NCI-H460 (cell line): ENCODE results near the gene ZNF157. TPM values are rescaled to one million over a fixed set of nuclear protein-coding genes. Genes with fewer than 3 reads are reported as not detected.
"Not testable (repeated sequence)": the region's sequence is repeated elsewhere in the genome, so short reads cannot be mapped to it uniquely, and the experiment has no call there.

Experiments
- DNase-seq: peaks from one replicate; pipeline ENCODE4 v3.0.0-alpha.2; 2016; ENCODE audit warnings: low read depth; ENCODE audit errors: extremely low read depth
- polyA plus RNA-seq: library from polyadenylated mRNA; depleted of rRNA; stranded (reverse); fragments of >200 nt; gene quantifications from 2 replicates; pipeline ENCODE4 v1.2.3, GENCODE V29; 2014; cell fraction: nucleus; rRNA removed
- total RNA-seq: library from RNA; depleted of rRNA; stranded (reverse); fragments of >200 nt; shearing (Covaris generic); gene quantifications from 2 replicates; pipeline ENCODE4 v1.2.3, GENCODE V29; 2014; rRNA removed

Gene ZNF157
- not detected in 2 replicates for total RNA-seq
- polyA plus RNA-seq: not detected in 2 replicates

DNA sequence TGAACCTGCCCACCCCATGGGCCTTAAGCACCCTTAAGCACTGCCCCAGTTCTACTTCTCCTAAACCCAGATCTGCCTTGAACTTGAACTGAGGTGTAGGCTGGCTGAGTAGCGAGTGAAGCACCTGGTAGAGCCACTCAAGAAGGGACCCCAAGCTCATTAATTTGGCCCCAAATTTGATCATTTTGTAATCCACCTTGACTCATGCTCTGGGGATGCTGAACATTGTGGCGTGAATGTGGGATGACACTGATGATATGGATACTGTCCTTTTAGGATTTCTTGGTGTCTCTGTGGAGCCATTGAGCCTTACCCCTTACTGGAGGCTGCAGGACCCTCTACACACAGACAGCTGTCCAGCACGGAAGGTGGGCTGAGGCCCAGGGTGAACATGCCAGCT lies at the start of gene ZNF157:
TSS of gene ZNF157 (plus strand) at position 301 of the 400 bp plus-strand sequence. CDS start at position 392, 91 bp downstream.
- no peak for DNase-seq

DNA sequence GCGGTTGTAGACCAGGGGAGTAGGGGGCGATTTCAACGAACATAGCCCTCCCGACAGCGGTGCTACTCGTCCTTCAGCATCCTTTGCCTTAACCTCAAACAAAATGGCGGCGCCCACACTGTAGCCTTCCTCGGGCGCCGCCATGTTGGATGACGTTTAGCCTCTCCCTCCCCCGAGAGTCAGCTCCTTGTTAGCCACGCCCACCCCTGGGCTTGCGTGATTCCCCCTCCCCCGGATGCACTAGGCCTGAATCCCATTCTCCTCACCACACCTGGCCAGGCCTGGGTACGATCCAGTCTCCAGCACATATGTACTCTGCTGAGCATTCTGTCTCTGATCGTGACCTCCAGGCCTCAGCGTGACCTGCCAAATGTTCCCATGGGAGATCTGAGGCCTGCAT lies 49.0 kb upstream of the ZNF157 start:
- no peak for DNase-seq

DNA sequence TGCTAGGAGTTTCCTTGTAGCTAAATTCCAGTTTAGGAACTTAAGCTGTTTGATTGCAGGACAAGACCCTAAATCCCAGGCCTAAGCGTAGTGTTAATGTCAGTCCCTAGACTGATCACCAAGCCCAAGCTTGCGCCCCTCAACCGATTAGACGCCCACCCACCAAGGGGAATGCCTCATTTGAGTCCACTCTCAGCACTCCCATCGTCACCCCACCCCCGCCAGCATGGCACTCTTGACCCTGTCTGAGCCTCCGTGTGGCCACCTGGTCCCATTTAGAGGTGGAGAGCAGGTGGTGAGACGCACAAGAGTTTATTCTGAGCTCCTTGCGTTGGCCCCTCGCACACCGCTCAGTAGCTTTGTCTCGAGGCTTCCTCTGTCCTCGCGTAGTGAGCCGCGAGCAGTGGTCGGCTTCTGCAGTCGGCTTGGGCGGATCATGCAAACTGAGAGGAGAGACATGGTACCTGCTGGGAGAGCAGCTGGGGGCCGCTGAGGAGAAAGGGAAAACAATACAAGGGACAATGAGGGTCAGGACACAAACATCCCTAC lies 48.5 kb upstream of the ZNF157 start:
- DNase-seq: no peak

DNA sequence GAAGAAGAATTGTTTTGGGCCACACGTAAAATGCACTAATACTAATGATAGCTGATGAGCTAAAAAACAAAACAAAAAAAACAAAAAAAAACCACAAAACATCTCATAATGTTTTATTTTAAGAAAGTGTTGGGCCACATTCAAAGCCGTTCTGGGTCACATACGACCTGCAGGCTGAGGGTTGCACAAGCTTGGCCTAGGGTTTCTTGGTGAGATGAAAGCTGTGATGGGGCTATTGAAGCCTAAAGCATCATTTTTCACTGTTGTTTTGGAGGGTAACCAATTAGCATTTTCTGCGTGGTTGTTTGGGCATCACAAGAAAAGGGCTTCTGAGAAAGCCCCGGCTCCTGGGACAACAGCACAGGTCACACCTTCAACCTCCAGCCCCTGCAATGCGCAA lies 42.5 kb upstream of the ZNF157 start:
- no peak for DNase-seq

DNA sequence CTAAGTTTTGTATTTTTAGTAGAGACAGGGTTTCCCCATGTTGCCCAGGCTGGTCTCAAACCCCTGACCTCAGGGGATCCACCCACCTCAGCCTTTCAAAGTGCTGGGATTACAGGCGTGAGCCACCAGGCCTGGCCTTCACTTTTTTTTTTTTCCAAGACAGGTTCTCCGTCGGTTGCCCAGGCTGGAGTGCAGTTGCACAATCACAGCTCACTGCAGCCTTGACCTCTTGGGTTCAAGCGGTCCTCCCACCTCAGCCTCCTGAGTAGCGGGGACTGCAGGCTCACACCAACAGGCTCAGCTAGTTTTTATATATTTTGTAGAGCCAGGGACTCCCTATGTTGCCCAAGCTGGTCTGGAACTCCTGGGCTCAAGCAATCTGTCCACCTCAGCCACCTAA lies 37.6 kb upstream of the ZNF157 start:
- DNase-seq: not testable (repeated sequence)

DNA sequence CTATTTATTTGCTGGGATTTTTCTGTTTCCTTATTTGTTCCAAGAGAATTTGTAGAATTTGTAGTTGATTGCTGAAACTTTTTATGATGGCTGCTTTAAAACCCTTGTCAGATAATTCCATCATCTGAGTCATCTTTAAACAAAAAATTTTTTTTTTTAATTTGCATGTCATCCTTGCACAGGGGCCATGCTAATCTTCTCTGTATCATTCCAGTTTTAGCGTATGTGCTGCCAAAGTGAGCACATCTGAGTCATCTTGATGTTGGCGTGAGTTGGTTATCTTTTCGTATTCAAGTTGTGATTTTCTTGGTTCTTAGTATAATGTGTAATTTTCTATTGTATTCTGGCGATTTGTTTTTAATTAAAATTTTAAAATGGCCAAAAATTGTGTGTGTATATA lies 18.7 kb upstream of the ZNF157 start:
- DNase-seq: no peak

DNA sequence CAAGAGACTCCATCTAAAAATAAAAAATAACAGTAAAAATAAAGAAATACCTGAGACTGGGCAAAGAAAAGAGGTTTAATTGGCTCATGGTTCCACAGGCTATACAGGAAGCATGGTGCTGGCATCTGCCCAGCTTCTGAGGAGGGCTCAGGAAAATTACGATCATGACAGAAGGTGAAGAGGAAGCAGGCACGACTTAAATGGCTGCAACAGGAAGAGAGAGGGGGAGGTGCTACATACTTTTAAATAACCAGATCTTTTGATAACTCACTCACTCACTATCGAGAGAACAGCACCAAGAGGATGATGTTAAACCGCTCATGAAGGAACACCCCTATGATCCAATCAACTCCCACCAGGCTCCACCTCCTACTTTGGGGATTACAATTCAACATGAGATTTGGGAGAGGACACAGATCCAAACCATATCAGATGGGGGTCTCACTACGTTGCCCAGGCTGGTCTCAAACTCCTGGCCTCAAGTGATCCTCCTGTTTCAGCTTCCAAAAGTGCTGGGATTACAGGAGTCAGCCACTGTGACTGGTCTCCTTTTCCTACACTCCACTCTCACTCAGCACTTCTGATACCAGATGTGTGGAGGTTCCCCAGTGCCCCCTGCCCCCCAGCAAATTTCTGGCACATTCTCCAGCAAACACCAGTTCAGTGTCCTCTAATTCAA lies 11.9 kb upstream of the ZNF157 start:
- DNase-seq: no peak

DNA sequence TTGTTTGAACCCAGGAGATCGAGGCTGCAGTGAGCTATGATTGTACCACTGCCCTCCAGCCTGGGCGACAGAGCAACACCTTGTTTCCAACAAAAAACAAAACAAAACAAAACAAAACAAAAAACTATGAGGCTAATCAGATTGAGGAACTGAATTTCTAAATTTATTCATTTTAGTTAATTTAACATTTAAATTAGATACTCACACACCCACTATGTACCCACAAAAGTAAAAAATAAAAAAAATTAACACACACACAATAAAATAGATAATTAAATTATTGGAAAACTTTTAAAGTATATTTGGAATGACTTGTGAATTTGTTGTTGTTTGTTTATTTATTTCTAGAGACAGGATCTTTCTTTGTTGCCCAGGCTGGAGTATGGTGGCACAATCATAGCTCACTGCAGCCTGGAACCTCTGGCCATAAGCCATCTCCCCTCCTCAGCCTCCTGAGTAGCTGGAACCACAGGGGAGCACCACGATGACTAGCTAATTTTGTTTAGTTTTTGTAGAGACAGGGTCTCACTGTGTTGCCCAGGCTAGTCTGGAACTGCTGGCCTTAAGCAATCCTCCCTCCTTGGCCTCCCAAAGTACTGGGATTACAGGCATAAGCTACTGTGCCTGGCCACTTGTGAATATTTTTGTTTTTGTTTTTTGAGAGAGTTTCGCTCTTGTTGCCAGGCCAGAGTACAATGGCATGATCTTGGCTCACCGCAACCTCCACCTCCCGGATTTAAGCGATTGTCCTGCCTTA lies 9.8 kb upstream of the ZNF157 start:
- DNase-seq: no peak

DNA sequence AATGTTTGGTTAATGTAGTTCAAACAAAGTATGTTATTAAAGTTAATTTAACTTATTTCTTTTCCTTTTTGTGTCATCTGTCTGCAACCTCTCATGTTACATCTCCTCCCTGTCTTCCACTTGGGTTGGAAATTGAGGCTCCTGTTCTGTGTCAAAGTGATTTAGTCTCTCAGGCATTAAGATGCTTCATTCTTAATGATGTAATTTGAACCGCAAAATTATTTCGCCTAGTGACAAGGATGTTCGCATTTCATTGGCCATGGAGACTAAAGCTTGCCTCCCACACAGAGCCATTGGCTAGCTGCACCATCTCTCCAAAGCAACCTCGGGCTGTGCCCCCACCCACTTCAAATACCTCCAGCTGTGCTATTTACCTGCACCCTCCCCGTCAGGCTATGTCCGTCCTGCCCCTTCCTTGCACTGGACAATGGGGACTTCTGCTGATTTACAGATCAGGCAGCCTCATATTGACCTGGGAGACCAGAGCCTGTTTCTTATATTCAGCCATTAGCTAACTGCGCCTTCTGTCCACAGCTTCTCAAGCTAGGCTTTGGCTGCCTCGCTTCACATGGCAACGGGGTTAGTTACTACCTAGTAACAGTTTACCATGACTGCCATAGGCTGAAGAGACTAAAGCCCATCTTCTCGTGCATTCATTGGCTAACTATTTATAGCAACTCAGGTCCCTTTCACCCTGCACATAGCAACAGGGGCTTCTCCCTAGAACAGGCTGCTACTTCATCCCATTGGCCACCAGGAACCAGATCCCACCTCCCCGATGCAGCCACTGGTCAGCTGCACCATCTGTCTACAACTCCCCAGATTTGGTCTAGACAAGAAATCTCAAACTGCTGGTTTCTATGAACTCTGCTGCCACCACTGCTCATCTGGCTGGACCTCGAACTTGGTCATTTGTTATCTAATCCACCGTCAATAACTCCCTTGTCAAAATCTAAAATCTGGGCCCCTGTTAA lies 8.6 kb upstream of the ZNF157 start:
- DNase-seq: no peak

DNA sequence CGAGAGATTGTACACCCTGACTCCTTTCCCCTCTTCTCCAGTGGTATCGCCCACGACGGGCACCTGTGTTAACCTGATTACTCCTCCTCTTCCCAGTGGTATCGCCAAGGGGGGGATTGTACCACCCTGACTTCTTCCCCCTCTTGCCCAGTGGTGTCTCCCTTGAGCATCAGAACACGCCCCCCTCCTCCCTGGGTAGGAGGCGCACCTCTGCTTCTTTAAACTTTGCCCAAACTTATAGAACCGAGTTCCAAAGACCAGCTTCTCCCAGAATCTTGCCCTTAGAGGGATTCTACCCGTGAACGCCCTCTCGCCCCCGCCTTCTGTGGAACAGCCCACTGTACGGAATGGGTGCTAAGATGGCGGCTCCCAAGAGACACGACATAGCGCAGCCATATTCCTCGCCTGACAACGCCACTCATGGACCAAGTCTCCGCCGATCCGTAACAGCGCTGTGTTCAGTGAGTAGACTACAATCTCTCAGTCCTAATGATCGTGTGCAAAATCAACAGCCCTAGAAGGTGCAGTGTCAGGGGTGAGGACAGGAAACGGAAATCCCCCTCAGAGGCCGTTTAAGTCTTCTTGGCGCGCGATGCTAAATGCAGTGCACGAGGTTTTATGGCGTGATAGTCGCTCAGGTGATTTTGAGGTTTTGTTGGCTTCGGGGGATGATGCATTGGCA lies 4.2 kb upstream of the ZNF157 start:
- peak; percentile 64 for DNase-seq

DNA sequence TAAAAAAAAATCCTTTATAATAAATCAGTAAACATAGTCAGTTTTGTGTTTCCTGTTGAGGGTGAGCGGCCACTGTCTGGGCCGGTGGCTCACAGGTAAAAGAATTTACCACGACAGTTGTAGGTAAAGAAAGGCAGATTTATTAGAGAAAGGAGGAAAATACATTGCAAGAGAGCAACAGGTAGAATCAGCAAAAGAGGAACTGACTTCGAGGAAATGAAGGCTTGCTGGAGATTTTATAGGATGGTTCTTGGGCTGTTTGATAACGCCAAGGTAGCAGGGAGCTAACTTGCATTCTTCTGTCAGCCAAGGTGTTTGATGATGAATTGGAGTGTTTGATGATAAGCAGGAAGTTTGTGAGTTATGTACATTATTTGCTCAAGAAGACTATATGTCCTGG lies 2.8 kb downstream of the ZNF157 start:
- no peak for DNase-seq

DNA sequence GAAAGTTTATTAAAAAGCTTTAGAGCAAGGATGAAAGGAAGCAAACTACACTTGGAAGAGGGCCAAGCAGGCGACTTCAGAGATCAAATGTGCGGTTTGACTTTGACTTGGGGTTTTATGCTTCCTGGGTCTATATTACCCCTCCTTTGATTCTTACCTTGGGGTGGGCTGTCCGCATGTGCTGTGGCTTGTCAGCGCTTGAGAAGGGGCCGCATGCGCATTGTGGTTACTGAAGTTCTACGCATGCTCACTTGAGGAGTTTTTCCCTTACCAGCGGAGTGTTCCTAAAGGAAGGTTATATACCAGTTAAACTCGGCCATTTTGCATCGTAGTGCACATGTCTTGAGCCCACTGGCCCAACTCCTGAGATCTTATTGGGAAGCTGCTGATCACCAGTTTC lies 9.9 kb downstream of the ZNF157 start:
- no peak for DNase-seq

DNA sequence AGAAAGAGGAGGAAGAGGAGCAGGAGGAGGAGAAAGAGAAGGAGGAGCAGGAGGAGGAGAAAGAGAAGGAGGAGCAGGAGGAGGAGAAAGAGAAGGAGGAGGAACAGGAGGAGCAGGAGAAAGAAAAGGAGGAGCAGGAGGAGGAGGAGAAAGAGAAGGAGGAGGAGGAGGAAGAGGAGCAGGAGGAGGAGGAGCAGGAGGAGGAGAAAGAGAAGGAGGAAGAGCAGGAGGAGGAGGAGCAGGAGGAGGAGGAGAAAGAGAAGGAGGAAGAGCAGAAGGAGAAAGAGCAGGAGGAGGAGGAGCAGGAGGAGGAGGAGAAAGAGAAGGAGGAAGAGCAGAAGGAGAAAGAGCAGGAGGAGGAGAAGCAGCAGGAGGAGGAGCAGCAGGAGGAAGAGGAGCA lies 10.5 kb downstream of the ZNF157 start:
- DNase-seq: not testable (repeated sequence)

DNA sequence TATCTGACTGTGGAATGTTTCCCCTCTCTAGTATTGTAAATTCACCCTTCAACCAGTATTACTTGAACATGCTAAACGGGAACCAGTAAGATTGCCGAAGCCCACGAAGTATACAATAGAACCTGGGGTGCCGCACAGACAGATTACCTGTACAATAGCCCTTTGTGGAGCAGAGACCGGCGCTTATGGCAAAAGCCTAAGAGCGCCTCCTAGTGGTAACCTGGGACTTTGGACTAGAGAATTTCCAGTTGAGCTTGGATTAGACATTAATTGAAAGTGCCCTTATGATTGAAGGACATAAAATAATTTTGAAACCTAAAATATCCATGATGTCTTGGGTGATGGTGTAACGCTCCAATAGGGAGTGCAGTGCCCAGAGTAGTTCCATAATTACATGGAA lies 14.1 kb downstream of the ZNF157 start:
- peak; percentile 50 for DNase-seq

DNA sequence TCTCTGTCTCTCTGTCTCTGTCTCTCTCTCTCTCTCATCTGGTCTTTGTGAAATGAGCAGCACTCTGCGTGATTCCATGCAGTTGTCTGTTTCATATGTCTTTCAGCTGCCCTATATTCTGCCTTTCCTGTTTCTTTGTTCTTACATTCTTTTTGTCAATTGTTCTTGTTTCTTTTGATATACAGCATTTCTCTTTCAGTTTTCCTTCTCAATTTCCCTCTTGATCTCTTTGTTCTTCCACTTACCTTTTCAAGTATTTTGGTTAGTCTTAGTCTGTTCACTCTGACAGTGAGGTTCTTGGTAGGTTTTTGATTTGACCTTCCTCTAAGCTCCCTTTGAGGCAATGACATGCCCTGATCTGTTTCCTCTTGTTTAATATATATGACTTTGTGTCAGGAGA lies 20.4 kb downstream of the ZNF157 start:
- DNase-seq: no peak

DNA sequence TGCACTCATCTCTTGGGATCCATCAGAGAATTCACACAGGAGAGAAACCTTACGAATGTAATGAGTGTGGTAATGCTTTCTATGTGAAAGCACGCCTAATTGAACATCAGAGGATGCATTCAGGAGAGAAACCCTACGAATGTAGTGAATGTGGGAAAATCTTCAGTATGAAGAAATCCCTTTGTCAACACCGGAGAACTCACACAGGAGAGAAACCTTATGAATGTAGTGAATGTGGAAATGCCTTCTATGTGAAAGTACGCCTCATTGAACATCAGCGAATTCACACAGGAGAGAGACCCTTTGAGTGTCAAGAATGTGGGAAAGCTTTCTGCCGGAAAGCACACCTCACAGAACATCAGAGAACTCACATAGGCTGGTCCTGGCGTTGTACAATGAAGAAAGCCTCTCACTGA lies 42.8 kb downstream of the ZNF157 start:
- no peak for DNase-seq

DNA sequence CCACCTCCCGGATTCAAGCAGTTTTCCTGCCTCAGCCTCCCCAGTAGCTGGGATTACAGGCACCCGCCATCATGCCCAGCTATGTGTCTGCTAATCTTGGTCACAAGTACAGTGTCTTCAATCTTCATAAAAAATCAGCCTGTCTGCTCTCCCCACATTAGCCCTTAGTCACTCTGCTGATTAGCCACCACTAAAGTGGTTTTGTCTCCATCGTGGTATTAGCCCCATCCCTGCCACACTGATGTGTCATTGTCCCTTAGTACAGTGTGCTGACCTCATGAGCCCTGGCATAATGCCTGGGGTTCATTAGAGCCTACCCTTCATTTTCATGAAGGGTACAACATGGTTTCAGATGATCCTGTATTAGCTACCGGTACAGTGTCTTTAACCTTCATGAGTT lies 49.9 kb downstream of the ZNF157 start:
- DNase-seq: no peak

DNA sequence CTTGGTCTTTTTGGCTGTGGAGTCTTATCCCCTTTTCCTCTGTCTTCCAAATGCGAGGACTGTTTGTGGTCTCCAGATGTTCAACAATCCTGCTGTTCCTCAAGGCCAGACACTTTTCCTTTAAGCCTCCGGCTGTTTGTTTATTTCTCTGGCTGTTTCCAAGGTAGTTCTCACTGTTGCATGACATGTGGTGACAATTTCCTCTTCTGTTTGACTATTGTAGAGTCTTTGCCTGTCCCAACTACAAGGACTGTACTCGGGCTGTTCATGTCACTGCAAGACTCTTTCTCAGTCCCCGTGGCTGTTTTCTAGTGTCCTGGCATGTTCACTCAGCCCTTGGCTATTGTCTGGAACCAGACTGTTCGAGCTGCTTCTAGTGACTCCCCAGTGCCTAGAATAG lies 50.6 kb downstream of the ZNF157 start:
- DNase-seq: no peak

DNA sequence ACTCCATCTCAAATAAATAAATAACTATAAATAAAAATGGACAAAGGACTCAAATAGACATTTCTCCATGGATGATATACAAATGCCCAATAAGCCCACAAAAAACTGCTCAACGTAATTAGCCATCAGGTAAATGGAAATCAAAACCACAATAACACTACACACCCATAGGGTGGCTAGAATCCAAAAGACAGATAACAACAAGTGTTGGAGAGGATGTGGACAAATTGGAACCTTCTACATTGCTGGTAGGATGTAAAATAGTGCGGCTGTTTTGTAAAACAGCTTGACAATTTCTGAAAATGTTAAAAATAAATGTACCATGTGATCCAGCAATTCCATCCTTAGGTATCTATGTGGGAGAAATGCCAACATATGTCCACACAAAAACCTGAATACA lies 52.1 kb downstream of the ZNF157 start:
- no peak for DNase-seq

DNA sequence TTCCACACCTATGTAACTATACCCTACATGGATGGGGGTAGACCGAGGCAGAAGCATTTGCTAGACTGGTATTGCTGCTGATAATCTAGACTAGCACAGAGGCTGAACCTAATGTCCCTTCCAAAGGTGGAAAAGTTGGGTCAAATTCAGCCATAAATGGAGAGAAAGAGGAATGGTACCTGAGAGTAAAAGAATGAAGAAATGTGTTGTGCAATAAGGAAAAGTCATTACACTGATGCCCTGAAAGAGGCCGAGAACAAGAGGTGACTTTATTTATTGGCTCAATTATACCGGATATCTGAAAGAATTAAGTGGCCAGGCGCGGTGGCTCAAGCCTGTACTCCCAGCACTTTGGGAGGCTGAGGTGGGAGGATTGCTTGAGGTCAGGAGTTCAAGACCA lies 60.5 kb downstream of the ZNF157 start:
- DNase-seq: no peak
